A549 (cell line): ENCODE results near the gene SLFN5.

Source experiments
- CTCF ChIP-seq: fragments of >200 bp; sonication (Bioruptor Twin); formaldehyde crosslinking; IDR thresholded peaks from 3 replicates; pipeline ENCODE4 v1.5.1; 2016
- E2F6 ChIP-seq: IDR thresholded peaks from 2 replicates; pipeline ENCODE4 v1.6.1; 2012; ENCODE audit warnings: low read depth, borderline replicate concordance
- EP300 ChIP-seq, 2 experiments: fragments of >200 bp; sonication (Bioruptor Twin); formaldehyde crosslinking; IDR thresholded peaks; 2 replicates in 1 of 2; 3 replicates in 1 of 2; pipeline ENCODE4 v1.6.1; 2016 to 2017
- ESRRA ChIP-seq: fragments of 150-350 bp; IDR thresholded peaks from 2 replicates; pipeline ENCODE4 v1.6.1; 2014; ENCODE audit warnings: mild to moderate bottlenecking, low read length, borderline replicate concordance
- GATA3 ChIP-seq: IDR thresholded peaks from 2 replicates; pipeline ENCODE4 v1.6.1; 2012; ENCODE audit warnings: borderline replicate concordance
- HDAC2 ChIP-seq: fragments of 200-600 bp; sonication (generic); IDR thresholded peaks from 2 replicates; pipeline ENCODE4 v1.6.1; 2016
- HES2 ChIP-seq: fragments of >200 bp; sonication (Bioruptor Twin); formaldehyde crosslinking; IDR thresholded peaks from 2 replicates; pipeline ENCODE4 v1.6.1; 2016
- JUNB ChIP-seq: fragments of >200 bp; sonication (Bioruptor Twin); formaldehyde crosslinking; IDR thresholded peaks from 2 replicates; pipeline ENCODE4 v1.6.1; 2016
- NFE2L2 ChIP-seq: fragments of 150-350 bp; conservative IDR thresholded peaks from 2 replicates; pipeline ENCODE4 v1.6.1; 2014; ENCODE audit warnings: low read length
- PBX3 ChIP-seq: IDR thresholded peaks from 2 replicates; pipeline ENCODE4 v1.6.1; 2012
- POLR2A ChIP-seq: IDR thresholded peaks from 2 replicates; pipeline ENCODE4 v1.6.1; 2012; ENCODE audit warnings: mild to moderate bottlenecking, low read length
- RFX5 ChIP-seq: fragments of 450-650 bp; IDR thresholded peaks from 2 replicates; pipeline ENCODE4 v1.7.1; 2014; ENCODE audit warnings: antibody characterized with exemption, mild to moderate bottlenecking, moderate library complexity
- ZSCAN20 ChIP-seq: fragments of 250-450 bp; sonication (Bioruptor Pico); IDR thresholded peaks from 2 replicates; pipeline ENCODE4 v1.8.0; 2022; ENCODE audit warnings: mild to moderate bottlenecking, moderate library complexity

- TF ChIP-seq CTCF (no peak), PBX3 (no peak), ZSCAN20 (no peak), E2F6 (no peak), NFE2L2 (no peak), ESRRA (no peak), POLR2A (no peak), RFX5 (no peak), HES2 (no peak), JUNB (no peak), EP300 (IDR thresholded peaks at IDR 0.05) (no peak), HDAC2 (no peak), GATA3 (no peak)
Observed at GRCh38 chr17:35298639-35299038, 55.8 kb downstream of the SLFN5 start.
